ENCODE results near the gene IMPG1.

IMPG1 gene

GRCh38 chr6:75913040-75913439 lies 159.4 kb downstream of the IMPG1 start:
- TF ChIP-seq CTCF (IDR thresholded peaks at IDR 0.05): no peak

GRCh38 chr6:75907444-75907843 lies 165.0 kb downstream of the IMPG1 start:
- no peak for TF ChIP-seq CTCF (IDR thresholded peaks at IDR 0.05)

GRCh38 chr6:75906871-75907270 lies 165.6 kb downstream of the IMPG1 start:
- no peak for TF ChIP-seq CTCF (IDR thresholded peaks at IDR 0.05)

GRCh38 chr6:75896526-75896925 lies 175.9 kb downstream of the IMPG1 start:
- no peak for TF ChIP-seq CTCF (IDR thresholded peaks at IDR 0.05)

GRCh38 chr6:75893776-75894152 lies 178.7 kb downstream of the IMPG1 start:
- no peak for TF ChIP-seq CTCF (IDR thresholded peaks at IDR 0.05)

- peak; percentile 66 for TF ChIP-seq CTCF (IDR thresholded peaks at IDR 0.05)
Measured at GRCh38 chr6:75893058-75893775, 179.2 kb downstream of the IMPG1 start.

GRCh38 chr6:75892384-75892783 lies 180.1 kb downstream of the IMPG1 start:
- TF ChIP-seq CTCF (IDR thresholded peaks at IDR 0.05): no peak

- no peak for TF ChIP-seq CTCF (IDR thresholded peaks at IDR 0.05)
Measured at GRCh38 chr6:75884822-75885221, 187.6 kb downstream of the IMPG1 start.
